ENCODE data around the gene POPDC2.

The POPDC2 gene

DNA sequence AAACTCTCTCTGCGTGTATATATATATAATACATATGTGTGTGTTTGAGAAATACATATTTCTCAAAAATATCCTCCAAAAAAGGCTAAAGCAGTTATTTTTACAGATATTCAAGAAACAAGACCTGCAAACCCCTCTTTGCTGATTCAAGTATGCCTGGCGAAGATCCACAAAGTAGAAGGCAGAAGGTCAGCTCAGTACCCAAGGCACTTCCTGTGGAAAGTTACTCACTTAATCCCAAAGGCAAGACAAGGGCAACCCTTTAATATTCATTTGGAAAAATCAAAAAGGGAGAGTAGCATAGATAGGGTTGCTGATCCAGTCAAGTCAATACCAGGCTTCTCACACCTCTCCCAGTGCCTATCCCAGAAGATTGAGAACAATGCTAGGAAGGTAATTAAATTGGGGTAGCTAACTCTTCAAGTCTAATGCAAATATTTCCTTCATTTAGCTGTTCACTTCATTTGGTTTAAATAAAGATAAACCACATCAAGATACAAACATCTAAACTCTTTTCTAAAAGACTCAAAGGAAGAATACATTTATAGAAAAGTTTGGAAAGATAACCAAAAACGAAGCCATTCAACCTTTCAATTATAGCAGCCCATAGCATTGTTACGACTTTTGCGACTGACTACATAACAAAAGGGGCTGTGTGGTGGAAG lies 9.6 kb upstream of the POPDC2 start:
- DNase-seq: no peak

DNA sequence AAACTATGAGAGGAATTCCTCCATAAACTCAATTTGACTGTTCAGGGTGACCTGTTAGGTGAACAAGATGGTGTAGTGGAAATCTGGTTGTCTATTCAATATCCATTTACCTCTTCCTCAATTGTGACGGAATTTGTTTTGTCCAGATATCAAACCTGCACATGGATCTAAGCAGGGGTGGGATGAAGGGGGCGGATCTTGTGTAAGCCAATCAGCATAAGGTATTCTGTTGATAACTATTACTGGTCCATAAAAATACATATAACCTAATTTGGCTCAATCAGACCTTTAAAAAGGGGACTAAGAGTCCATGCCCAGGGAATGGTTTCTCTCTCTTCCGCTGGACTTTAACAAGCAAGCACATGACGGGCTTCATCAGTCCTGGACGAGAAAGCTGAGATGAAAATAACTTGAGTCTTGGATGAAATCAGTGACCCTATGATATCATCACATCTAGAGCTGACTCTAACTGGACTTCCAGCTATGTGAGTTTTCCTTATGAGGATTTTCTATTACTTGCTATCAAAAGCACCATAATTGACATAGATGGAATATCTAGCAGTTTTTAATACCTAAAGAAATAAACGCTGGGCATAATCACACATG lies 5.7 kb upstream of the POPDC2 start:
- DNase-seq: no peak

DNA sequence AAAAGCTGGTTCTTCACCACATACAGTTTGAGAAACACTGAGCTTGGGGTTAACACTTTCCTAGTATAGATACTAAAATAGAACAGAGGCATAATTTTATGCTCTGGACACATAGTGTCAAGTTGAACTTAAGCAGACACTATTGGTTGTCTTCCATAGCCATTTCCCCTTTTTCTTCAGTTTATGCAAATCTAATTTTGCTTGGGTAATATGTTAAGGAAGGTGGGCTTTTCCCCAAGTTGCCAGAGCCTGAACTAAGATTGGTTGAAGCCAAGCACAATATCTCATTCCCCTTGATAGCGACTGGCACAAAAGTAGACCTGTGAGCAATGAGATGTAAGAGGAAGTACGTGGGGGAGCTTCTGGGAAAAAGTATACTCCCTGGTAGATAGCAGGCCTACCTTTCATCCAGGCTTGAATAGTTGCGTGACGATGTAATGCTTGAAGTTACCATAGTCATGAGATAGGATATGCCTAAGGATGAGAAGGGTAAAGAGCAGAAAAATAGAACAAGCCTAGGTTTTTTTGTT lies 4.5 kb upstream of the POPDC2 start:
- no peak for DNase-seq

GRCh38 chr3:119664370-119664769 lies 4.0 kb upstream of the POPDC2 start:
- no peak for DNase-seq

DNA sequence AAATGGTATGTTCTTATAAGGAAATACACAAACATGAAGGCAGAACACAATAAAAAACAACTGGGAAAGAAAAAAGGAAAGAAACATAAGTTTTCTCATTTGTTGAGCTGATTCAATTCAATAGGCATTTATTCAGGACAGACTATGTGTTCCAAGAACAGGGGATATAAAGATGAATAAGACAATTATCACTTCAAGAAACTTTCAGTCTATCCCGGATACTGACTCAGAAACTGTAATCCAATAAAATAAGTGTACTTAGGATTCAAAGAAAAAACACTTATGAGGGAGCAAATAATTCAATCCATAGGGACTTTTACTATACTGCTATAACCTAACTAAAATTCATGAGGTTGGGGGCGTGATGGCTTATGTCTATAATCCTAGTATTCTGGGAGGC lies 3.5 kb upstream of the POPDC2 start:
- DNase-seq: no peak

- DNase-seq: peak; percentile 54
Observed at GRCh38 chr3:119662604-119663373, 2.4 kb upstream of the POPDC2 start.

DNA sequence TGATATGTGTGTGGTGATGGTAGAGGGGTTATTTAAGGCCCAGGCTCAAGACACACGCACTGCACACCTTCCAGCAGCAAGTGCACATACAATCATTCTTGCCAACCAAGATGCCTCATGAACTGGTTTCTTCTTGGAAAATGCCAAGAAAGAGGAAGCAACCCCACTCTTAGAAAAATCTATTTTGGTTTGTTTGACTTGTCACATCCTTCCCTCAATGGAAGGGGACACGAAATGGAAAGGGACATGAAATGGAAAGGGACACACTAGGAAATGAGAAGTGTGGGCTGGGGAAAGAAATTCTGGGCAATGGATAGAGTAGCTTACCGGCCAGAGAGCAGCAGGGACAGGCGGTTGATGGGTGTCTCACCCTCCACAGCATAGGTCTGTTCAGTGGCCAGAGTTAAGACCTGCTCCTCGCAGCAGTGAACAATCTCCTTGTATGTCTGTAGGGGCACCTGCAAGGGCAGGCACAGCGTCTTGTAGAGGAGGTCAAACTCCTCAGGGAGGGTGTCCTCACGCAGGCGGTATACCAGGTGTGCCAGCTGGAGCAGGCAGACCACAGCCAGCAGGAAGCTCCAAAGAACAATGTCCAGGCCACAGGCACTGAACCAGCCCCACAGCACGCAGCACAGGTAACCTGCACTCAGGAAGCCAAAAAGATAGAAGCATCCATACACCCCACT lies 640 bp downstream of the POPDC2 start:
- DNase-seq: no peak

- no peak for DNase-seq
Observed at GRCh38 chr3:119658994-119659393, 1.4 kb downstream of the POPDC2 start.

DNA sequence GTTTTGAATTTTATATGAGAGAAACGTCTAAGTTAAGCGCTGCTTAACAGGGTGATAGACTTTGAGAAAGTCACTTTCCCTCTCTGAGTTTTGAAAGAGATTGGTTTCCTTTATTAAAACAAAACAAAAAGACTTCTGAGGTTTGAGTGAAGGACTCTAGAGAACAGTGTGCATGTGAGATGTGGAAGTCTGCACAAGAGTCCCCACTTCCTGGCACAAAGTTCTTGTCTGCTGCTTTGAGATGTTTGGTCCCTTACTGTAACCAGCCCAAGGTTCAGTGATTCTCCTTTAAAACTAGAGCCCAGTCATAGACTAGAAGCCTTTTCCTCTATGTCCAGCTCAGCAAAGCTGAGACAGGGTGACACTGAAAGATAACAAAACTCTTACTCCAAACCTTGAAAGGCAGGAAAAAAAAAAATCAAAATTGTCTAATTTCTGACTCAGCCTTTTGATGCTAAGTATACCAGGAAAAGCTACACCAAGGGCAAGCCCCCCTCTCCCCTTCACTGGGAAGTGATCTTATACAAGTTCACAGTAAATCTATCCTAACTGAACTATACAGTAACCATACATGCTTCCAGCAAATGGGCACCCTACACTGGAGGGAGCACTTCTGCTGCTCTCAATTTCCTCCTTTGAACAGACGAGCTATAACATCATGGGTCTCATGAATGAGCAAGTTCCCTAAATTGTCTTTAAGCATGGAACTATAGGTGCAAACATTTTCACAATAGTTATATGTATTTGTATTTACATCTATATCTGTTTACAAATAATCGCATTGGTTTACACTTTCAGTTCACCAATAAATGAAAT lies 2.3 kb downstream of the POPDC2 start:
- DNase-seq: no peak

GRCh38 chr3:119653876-119654275 lies 6.5 kb downstream of the POPDC2 start:
- DNase-seq: no peak

- DNase-seq: no peak
Observed at GRCh38 chr3:119652306-119653033, 7.9 kb downstream of the POPDC2 start.

- DNase-seq: no peak
Observed at GRCh38 chr3:119649761-119650160, 10.6 kb downstream of the POPDC2 start.

DNA sequence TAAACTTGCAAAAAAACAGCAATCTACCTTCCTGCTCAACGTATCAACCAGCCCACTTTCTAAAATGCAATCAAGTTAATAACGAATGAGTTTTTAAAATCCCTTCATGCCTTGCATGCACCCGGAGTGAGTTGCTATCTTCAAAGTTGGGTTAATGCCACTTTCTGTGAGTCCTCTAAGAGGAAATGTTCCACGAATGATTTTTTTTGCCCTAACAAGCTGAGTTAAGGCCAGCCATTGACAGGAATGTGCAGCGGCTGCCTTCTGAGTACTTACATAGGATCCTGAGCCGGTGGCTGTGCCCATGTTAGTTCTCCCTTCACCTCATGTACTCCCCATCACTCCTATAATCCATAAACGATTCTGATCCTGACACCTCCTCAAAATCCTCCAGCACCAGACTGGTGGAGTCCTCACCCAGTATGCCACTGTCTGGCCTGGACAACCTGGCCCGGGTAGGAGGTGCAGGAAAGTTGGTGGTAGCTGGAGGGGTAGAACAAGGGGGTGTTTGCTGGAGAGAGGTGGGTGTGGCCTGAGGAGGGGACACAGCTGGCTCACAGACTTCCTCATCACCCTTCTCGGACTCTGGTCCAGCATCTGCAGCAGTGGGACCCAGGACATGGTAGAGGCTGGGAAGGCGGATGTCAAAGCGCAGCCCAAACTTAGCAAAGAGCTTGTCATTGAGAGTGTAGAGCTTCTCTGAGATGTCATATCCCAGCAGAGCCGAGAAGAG lies 12.4 kb downstream of the POPDC2 start:
- no peak for DNase-seq

- DNase-seq: no peak
Observed at GRCh38 chr3:119647171-119647570, 13.2 kb downstream of the POPDC2 start.

- DNase-seq: no peak
Observed at GRCh38 chr3:119645813-119646212, 14.6 kb downstream of the POPDC2 start.

GRCh38 chr3:119644481-119644880 lies 15.9 kb downstream of the POPDC2 start:
- DNase-seq: no peak

DNA sequence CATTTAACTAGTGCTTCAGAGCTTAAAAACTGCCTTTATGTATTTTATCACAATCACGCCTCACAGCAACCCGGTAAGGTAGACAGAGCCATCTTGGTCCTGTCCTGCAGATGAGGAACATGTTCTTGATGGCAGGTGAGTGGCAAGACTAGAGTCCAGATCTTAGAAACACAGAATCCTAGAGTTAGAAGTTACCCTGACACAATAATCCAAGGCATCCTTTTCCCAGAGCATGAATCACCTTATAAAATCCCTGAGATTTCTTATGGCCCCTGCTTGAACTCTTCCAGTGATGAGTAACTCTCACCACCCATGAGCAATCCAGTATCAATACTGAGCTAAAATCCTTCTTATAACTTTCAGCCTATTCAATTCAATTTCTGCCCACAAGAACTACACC lies 16.9 kb downstream of the POPDC2 start:
- no peak for DNase-seq

DNA sequence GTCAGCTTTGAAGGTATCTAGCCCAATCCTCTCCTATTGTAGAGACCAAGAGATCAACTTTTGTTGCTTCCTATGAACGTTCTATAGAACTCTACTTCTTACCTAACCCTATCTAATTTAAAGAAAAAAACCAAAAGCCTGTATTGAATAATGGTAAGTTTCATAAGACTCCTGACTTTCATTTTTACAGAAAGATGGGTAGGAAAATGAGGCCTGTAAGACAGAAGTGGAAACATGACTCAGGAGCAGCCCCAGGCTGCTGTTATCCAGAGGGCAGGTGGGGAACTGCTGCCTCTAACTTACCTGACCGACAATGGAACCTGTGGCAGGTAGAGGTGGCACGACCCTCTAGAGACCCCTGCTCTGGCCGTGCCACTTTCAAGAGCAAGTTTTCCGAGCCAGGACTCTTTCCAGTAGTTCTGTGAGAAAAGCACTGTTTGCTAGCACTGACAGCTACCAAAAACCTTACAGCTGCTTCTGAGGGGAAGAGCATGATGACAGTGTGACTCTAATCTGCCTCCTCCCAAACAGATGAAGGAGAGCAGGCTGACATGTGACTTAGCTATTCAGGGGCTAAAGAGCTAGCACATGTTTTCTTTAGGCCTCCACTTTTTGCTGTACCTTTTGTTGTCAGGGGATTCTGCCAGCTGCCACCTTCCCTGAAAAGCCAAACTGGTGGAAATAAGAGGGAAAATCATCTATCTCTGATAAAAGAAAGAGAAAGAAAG lies 17.5 kb downstream of the POPDC2 start:
- no peak for DNase-seq

DNA sequence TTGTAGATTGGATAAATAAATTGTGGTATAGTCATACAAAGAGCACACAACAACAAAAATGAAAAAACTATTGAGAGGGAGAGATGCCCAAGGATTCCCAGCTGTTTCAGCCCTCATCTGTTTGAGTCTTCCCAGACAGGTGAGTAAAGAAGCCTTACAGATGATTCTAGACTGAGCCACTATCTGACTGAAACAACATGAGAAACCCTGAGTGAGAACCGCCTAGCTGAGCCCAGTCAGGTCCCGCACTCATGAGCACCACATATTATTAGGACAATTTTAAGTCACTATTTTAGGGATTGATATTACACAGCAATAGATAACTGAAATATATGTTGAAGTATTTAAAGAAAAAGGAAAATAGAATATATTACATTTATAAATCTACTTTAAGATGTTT lies 19.0 kb downstream of the POPDC2 start:
- no peak for DNase-seq
